Adrenal gland (tissue), 12 donors: ENCODE results near the gene GRAP2. TPM values are rescaled to one million over a fixed set of nuclear protein-coding genes. Genes with fewer than 3 reads are reported as not detected.

Experiments
- DNase-seq, 7 donors: peaks; one replicate each; pipeline ENCODE4 v3.0.0-alpha.2; 2019 to 2020
- H3K27ac ChIP-seq, 5 donors: fragments of 200-600 bp; sonication (generic) in 4 of 5; 1 replicate in 3 of 5; 2 replicates in 2 of 5; pipeline versions ENCODE4 v1.5.1 to v1.8.0; 2016 to 2020; ENCODE audit warnings: mild to moderate bottlenecking in 1 of 5
- H3K27me3 ChIP-seq: fragments of 200-600 bp; 2 replicates; pipeline ENCODE4 v1.8.0; 2021
- H3K36me3 ChIP-seq, 2 donors: fragments of 200-600 bp; replicated peaks in 1 of 2; 1 replicate in 1 of 2; 2 replicates in 1 of 2; pipeline versions ENCODE4 v1.5.1 to v1.8.0; 2018 to 2022
- H3K4me1 ChIP-seq, 2 donors: fragments of 200-600 bp; replicated peaks in 1 of 2; 1 replicate in 1 of 2; 2 replicates in 1 of 2; pipeline versions ENCODE4 v1.5.1 to v1.8.0; 2018 to 2021
- H3K4me3 ChIP-seq, 4 donors: fragments of 200-600 bp; sonication (generic) in 3 of 4; one replicate each; pipeline ENCODE4 v1.5.1; 2016 to 2018
- H3K9me3 ChIP-seq, 3 donors: fragments of 200-600 bp; sonication (generic) in 1 of 3; replicated peaks in 1 of 3; 1 replicate in 2 of 3; 2 replicates in 1 of 3; pipeline versions ENCODE4 v1.5.1 to v1.8.0; 2016 to 2021
- POLR2A ChIP-seq, 2 donors: fragments of 450-650 bp; IDR thresholded peaks; one replicate each; pipeline ENCODE4 v1.6.1; 2017; ENCODE audit warnings: antibody characterized with exemption in 2 of 2, mild to moderate bottlenecking in 2 of 2, moderate library complexity in 1 of 2
- WGBS, 4 donors: extraction: QIAGEN DNeasy Blood & Tissue Kit in 2 of 4; methylation state at CpG; one replicate each; pipeline versions ENCODE4 v1.1.5 to v1.1.7; 2013 to 2017; 5-methylcytosine and 5-hydroxymethylcytosine counted together
- intact Hi-C, 2 donors: fragments of 100-400 bp; cut with DNase I; formaldehyde crosslinking; loops; one replicate each; pipeline versions ENCODE4 v1.14.1 to v1.15.0; 2022 to 2023
- polyA plus RNA-seq, 3 donors: library from polyadenylated mRNA; stranded (reverse); fragments of 200-250 nt in 2 of 3; fragments of 350-450 nt in 1 of 3; fragmentation: Illumina TruSeq in 1 of 3; extraction: RNeasy Lipid Tissue Mini Kit (QIAGEN cat#74804) in 1 of 3; gene quantifications; one replicate each; pipeline ENCODE4 v1.2.3, GENCODE V29; 2013 to 2014
- total RNA-seq, 9 donors: library from RNA; depleted of rRNA in 4 of 9; stranded (reverse); fragments of >200 nt in 4 of 9; fragments of 120-200 nt in 1 of 9; fragmentation: NEBNext Ultra II Directional in 1 of 9; extraction: Animal tissue kit (Norgen Biotek cat#: 25700) in 1 of 9; gene quantifications; one replicate each; pipeline versions ENCODE4 v1.1.0 to v1.2.4, GENCODE V29; 2013 to 2023
- TF ChIP-seq, protein P1 (sequence below), 6 experiments: fragments of 450-650 bp in 4 of 6; fragments of 200-600 bp in 2 of 6; sonication (generic) in 1 of 6; IDR thresholded peaks; 1 replicate in 5 of 6; 2 replicates in 1 of 6; pipeline versions ENCODE4 v1.5.1 to v1.8.0; 2016 to 2021; ENCODE audit warnings: antibody characterized with exemption in 6 of 6, mild to moderate bottlenecking in 2 of 6, moderate library complexity in 1 of 6
- donor health status: healthy with polysubstance abuse.
- donor health status: Bipolar disorder and iron deficiency.
- donor health status: DM: yes; HTN: yes; CAD: no.
- donor health status: DM: no; HTN: no; CAD: no.
- donor health status: DM: no; HTN: no; CAD: no.
- donor health status: DM: yes; HTN: yes; CAD: no.

Gene GRAP2
- total and polyA plus RNA-seq, 12 donors: 0.28 to 1.7 (median 0.61) TPM; not detected in 1

DNA sequence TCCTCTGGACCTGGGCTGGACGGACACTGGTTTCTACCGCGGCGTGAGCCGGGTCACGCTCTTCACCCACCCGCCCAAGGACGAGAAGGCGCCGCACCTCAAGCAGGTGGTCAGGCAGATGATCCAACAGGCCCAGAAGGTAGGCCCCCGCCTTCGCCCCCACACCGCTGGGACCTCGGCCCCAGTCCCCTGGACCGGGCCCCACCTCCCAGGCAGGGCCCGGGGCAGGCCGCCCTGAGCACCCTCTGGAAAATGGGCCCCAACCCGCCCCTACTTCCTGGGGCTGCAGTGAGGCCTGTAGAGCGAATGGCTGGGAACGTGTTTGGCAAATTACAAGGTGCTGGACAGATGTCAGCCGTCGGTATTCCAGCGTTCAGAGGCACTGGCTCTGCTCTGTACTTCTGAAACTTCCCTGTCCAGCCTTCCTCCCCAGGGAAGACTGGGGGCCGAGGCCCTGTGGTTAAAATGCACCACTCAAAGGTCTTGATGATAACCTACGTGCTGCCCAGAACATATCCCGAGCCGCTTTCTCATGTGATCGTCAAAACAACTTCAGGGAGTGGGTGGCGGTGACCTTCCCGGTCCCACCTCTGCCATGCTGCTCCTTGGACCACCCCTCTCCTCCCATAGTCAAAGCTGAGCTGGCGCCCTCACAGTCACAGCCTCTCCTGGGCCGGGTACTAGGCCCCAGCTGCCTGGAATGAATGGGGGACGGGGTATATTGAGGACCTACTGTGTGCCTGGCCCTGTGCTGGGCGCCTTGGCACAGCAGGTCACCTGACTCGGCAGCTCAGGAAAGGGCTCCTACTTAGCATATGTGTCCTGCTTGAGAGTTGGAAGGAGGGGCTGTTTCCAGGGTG is 94.7 kb downstream of the GRAP2 start:
- no peaks in the 10 kb centered on the region for H3K9me3 ChIP-seq
- DNase-seq: no peak
- intact Hi-C loops: no loop called here

DNA sequence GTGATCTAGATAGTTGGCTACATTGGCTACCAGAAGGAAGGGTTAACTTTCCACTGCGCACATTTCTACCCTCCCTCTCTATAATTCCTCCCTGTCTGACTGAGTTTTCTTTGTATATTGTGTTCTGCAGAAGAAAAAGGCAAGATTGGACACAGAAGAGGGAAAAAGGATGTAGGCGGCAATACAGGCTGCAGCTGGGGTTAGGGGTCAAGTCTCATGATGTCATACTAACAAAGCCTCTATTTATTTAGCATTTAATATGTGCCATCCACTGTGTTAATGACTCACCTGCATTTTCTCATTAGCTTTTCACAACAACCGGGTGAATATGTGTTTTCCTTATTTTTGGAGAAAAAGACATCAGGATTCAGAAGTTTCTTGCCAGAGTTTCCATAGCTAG is 95.8 kb downstream of the GRAP2 start:
- 85 to 91% (median 86%) methylated on average over 3 of the region's 3 CpGs for WGBS, 4 donors
- Histone ChIP-seq H3K36me3 (no peaks in the 10 kb centered on the region), H3K4me1 (no peaks in the 10 kb centered on the region), H3K9me3 (no peaks in the 10 kb centered on the region), H3K4me3 (no peak overlapping the region), H3K27ac (no peak overlapping the region), H3K27me3 (peaks cover 17% of the 10 kb centered on the region)
- no peak for DNase-seq
- no peak for TF ChIP-seq POLR2A (IDR thresholded peaks at IDR 0.05)
- TF ChIP-seq, protein P1, sequence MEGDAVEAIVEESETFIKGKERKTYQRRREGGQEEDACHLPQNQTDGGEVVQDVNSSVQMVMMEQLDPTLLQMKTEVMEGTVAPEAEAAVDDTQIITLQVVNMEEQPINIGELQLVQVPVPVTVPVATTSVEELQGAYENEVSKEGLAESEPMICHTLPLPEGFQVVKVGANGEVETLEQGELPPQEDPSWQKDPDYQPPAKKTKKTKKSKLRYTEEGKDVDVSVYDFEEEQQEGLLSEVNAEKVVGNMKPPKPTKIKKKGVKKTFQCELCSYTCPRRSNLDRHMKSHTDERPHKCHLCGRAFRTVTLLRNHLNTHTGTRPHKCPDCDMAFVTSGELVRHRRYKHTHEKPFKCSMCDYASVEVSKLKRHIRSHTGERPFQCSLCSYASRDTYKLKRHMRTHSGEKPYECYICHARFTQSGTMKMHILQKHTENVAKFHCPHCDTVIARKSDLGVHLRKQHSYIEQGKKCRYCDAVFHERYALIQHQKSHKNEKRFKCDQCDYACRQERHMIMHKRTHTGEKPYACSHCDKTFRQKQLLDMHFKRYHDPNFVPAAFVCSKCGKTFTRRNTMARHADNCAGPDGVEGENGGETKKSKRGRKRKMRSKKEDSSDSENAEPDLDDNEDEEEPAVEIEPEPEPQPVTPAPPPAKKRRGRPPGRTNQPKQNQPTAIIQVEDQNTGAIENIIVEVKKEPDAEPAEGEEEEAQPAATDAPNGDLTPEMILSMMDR (IDR thresholded peaks at IDR 0.05): no peak
- intact Hi-C loops: no loop called here

More for the DNA sequence above, 94.7 kb downstream of the GRAP2 start:
- H3K27me3 ChIP-seq: peaks cover 17% of the 10 kb centered on the region
- no peak overlapping the region for H3K27ac ChIP-seq
- H3K4me1 ChIP-seq: no peaks in the 10 kb centered on the region
- H3K4me3 ChIP-seq: peak overlapping the region in 1 of 4 donors; percentile 36
- H3K36me3 ChIP-seq: no peaks in the 10 kb centered on the region
- 77 to 96% (median 82%) methylated on average over 5 to 35 of the region's 35 CpGs for WGBS, 4 donors
- TF ChIP-seq, protein P1 (IDR thresholded peaks at IDR 0.05): no peak
- TF ChIP-seq POLR2A (IDR thresholded peaks at IDR 0.05): no peak

- H3K4me1 ChIP-seq: no peaks in the 10 kb centered on the region
Measured at GRCh38 chr22:39997421-39997820, 96.5 kb downstream of the GRAP2 start.

More at GRCh38 chr22:39997421-39997820, 96.5 kb downstream of the GRAP2 start:
- DNase-seq: no peak
- Histone ChIP-seq H3K36me3 (no peaks in the 10 kb centered on the region), H3K27me3 (peaks cover 17% of the 10 kb centered on the region), H3K27ac (no peak overlapping the region), H3K9me3 (no peaks in the 10 kb centered on the region), H3K4me3 (no peak overlapping the region)
- WGBS, 4 donors: 73 to 96% (median 89%) methylated on average over 3 of the region's 3 CpGs
- TF ChIP-seq, protein P1 (IDR thresholded peaks at IDR 0.05): no peak
- no peak for TF ChIP-seq POLR2A (IDR thresholded peaks at IDR 0.05)
- intact Hi-C loops: no loop called here
